HFFc6 (cell line): ENCODE measurements around the gene ZNHIT6. TPM values are rescaled to one million over a fixed set of nuclear protein-coding genes. Genes with fewer than 3 reads are reported as not detected.

Experiments
- DNase-seq: peaks from one replicate; pipeline ENCODE4 v3.0.0-alpha.2; 2018
- H3K27ac Mint-ChIP-seq: 2 replicates; pipeline ENCODE4 v1.8.0; 2020; ENCODE audit warnings: mild to moderate bottlenecking, mixed read lengths
- H3K27me3 Mint-ChIP-seq: 2 replicates; pipeline ENCODE4 v1.8.0; 2021; ENCODE audit warnings: mild to moderate bottlenecking, moderate library complexity, mixed read lengths; ENCODE audit not compliant: insufficient read depth
- H3K36me3 Mint-ChIP-seq: 2 replicates; pipeline ENCODE4 v1.8.0; 2021; ENCODE audit warnings: low read depth, mixed read lengths
- H3K4me1 Mint-ChIP-seq: 2 replicates; pipeline ENCODE4 v1.8.0; 2020; ENCODE audit warnings: low read depth, mixed read lengths
- H3K4me3 Mint-ChIP-seq: 2 replicates; pipeline ENCODE4 v1.8.0; 2020; ENCODE audit warnings: mild to moderate bottlenecking, moderate library complexity, mixed read lengths
- H3K9me3 Mint-ChIP-seq: 2 replicates; pipeline ENCODE4 v1.8.0; 2020; ENCODE audit warnings: mild to moderate bottlenecking, mixed read lengths
- CTCF ChIP-seq: fragments of 200-600 bp; sonication (generic); IDR thresholded peaks from 2 replicates; pipeline ENCODE4 v1.5.0; 2021; ENCODE audit warnings: antibody characterized with exemption, mild to moderate bottlenecking
- total RNA-seq, 6 experiments: library from RNA; stranded (reverse); fragmentation: NEBNext Ultra II Directional; extraction: Animal tissue kit (Norgen Biotek cat#: 25700); gene quantifications; 2 replicates in 1 of 6; 3 replicates in 5 of 6; pipeline ENCODE4 v1.2.3, GENCODE V29; 2021

Gene ZNHIT6
- total RNA-seq, 6 experiments from 2014 or later = 21.5 to 25.9 (median 23.6) TPM

DNA sequence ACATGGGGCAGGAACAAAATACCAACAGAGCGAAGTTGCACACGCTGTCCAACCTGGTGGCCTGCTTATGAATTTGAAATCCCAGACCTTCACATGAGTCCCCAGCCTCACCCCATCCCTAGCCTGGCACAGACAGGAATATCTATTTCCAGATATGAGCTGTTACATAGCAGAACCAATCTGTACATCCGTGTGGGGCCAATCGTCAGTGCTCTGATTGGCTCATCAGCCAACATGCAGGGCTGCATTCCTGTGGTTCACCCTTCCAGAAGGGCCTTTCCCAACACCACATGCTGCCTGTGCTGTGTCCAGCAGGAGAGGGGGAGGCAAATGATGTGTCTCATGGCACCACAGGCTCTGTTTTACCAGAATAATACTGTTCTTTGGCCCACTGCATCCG, 96.4 kb downstream of the ZNHIT6 start:
- H3K36me3 Mint-ChIP-seq = no peaks in the 10 kb centered on the region
- DNase-seq = peak; percentile 98
- peak overlapping the region; percentile 78 for H3K4me3 Mint-ChIP-seq
- peak overlapping the region; percentile 99 for H3K27ac Mint-ChIP-seq
- peaks cover 1% of the 10 kb centered on the region for H3K27me3 Mint-ChIP-seq
- peaks cover 95% of the 10 kb centered on the region for H3K4me1 Mint-ChIP-seq
- TF ChIP-seq CTCF = no peak
- no peaks in the 10 kb centered on the region for H3K9me3 Mint-ChIP-seq

GRCh38 chr1:85611425-85611824, 96.8 kb downstream of the ZNHIT6 start:
- TF ChIP-seq CTCF = no peak
- Mint-ChIP-seq H3K27ac (peak overlapping the region; percentile 99), H3K9me3 (no peaks in the 10 kb centered on the region), H3K4me1 (peaks cover 95% of the 10 kb centered on the region), H3K36me3 (no peaks in the 10 kb centered on the region), H3K27me3 (peaks cover 1% of the 10 kb centered on the region), H3K4me3 (peak overlapping the region; percentile 78)
- DNase-seq = peak; percentile 86

DNA sequence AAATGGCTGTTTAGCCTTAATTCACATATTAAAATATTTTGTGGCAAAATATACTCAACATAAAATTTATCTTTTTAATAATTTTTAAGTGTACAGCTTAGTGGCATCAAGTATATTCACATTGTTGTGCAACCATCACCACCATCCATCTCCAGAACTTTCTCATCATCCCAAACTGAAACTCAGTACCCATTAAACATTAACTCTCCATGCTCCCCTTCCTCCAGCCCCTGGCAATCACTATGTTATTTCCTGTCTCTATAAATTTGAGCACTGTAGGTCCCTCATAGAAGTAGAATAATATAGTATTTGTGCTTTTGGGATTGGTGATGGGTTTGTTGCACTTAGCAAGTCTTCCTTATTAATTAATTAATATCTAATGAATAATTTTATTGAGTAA, 98.3 kb downstream of the ZNHIT6 start:
- Mint-ChIP-seq H3K9me3 (no peaks in the 10 kb centered on the region), H3K27me3 (peaks cover 3% of the 10 kb centered on the region), H3K27ac (peak overlapping the region; percentile 99), H3K36me3 (no peaks in the 10 kb centered on the region), H3K4me3 (no peak overlapping the region), H3K4me1 (peaks cover 100% of the 10 kb centered on the region)
- TF ChIP-seq CTCF = no peak
- DNase-seq = no peak

DNA sequence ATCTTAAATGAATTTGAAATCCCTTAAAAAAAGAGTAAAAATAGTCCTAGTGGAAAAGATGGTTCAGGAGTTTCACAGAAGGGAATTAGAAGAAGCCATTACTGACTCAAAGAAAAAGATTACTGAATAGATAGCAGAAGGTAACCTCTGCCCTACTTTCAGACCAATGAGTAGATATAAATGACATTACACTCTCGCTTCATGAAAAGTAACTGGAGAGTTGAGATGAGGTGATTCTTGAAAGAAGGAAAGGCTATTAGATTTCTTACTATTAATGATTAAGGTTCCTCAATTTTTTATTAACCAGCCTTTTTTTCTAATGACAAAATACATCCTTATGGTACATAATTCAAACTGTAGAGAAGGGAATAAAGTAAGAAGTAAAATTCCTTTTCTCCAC, 99.4 kb downstream of the ZNHIT6 start:
- Mint-ChIP-seq H3K4me1 (peaks cover 96% of the 10 kb centered on the region), H3K9me3 (no peaks in the 10 kb centered on the region), H3K27me3 (peaks cover 4% of the 10 kb centered on the region), H3K27ac (peak overlapping the region; percentile 99), H3K36me3 (no peaks in the 10 kb centered on the region), H3K4me3 (no peak overlapping the region; the same call in 1 of the 2 replicates)
- no peak for TF ChIP-seq CTCF
- DNase-seq = no peak

DNA sequence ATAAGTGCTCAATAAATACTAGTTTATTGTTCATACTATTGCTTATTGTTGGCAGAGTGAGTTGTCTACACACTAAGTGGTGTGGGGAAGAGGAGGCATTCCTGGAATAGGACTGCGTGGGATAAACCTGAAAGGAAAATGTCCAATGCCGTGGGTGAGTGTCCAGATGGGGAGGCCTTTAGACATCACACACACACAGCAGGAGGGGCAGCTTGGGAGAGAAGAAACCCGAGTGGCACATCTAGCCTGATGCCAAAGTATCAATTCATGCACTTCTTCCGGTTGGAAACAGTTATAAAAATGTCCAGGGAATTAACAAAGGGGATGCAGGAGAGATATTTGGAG, 100.3 kb downstream of the ZNHIT6 start:
- Mint-ChIP-seq H3K9me3 (no peaks in the 10 kb centered on the region), H3K36me3 (no peaks in the 10 kb centered on the region), H3K27ac (peak overlapping the region; percentile 99), H3K4me1 (peaks cover 96% of the 10 kb centered on the region), H3K4me3 (peak overlapping the region; percentile 73), H3K27me3 (peaks cover 4% of the 10 kb centered on the region)
- DNase-seq = no peak
- no peak for TF ChIP-seq CTCF
